IMR-90 (cell line): ENCODE results near the gene ATPAF2. TPM values are rescaled to one million over a fixed set of nuclear protein-coding genes. Genes with fewer than 3 reads are reported as not detected.

ENCODE experiments used
- ATAC-seq: fragments of 200-7000 bp; cut with Tn5 transposase; 2 replicates; pipeline ENCODE4 v1.9.1; 2020; ENCODE audit warnings: low read depth, mild to moderate bottlenecking, moderate library complexity
- BruUV-seq: library from RNA; stranded (reverse); fragments of 400-500 nt; replicated peaks from 2 replicates; lab custom pipeline; 2021; lab: Mats Ljungman, UMichigan
- CTCF ChIA-PET: fragments of 300-600 bp; formaldehyde crosslinking; extraction: SDS; loops from one replicate; lab custom pipeline; 2021; ENCODE audit warnings: antibody characterized with exemption; lab: Yijun Ruan, JAX
- POLR2A ChIA-PET: fragments of 300-600 bp; sonication (Branson Sonifier 250); formaldehyde crosslinking; loops from one replicate; lab custom pipeline; 2022; ENCODE audit warnings: antibody characterized with exemption; ENCODE audit not compliant: unreplicated experiment; lab: Charles Lee
- DNase-seq: peaks from one replicate; pipeline ENCODE4 v3.0.0; 2013
- H2AFZ ChIP-seq: replicated peaks from 2 replicates; pipeline ENCODE3; 2013; ENCODE audit warnings: low read length, mild to moderate bottlenecking; ENCODE audit not compliant: poor library complexity
- H2AK5ac ChIP-seq: 2 replicates; pipeline ENCODE4 v1.6.1; 2013; ENCODE audit warnings: low read depth, low read length, inconsistent platforms
- H2AK9ac ChIP-seq: replicated peaks from 2 replicates; pipeline ENCODE3; 2013; ENCODE audit warnings: mild to moderate bottlenecking, low read depth, low read length, moderate library complexity; ENCODE audit not compliant: poor library complexity
- H2BK120ac ChIP-seq: 2 replicates; pipeline ENCODE4 v1.6.1; 2013; ENCODE audit warnings: low read depth, low read length, inconsistent platforms
- H2BK15ac ChIP-seq: 3 replicates; pipeline ENCODE4 v1.6.1; 2013; ENCODE audit warnings: low read depth, low read length, inconsistent platforms
- H2BK20ac ChIP-seq: 2 replicates; pipeline ENCODE4 v1.6.1; 2013; ENCODE audit warnings: low read depth, mild to moderate bottlenecking, inconsistent platforms, low read length, moderate library complexity
- H2BK5ac ChIP-seq: 2 replicates; pipeline ENCODE4 v1.6.1; 2013; ENCODE audit warnings: mild to moderate bottlenecking, low read depth, low read length, inconsistent platforms; ENCODE audit not compliant: poor library complexity, severe bottlenecking
- H3K14ac ChIP-seq: replicated peaks from 2 replicates; pipeline ENCODE4 v1.6.1; 2013; ENCODE audit warnings: low read depth, low read length, inconsistent platforms
- H3K18ac ChIP-seq: 2 replicates; pipeline ENCODE4 v1.6.1; 2013; ENCODE audit warnings: low read depth, low read length, control low read depth
- H3K23ac ChIP-seq: 2 replicates; pipeline ENCODE4 v1.6.1; 2013; ENCODE audit warnings: low read depth, low read length, inconsistent platforms
- H3K27ac ChIP-seq: 2 replicates; pipeline ENCODE4 v1.5.1; 2013; ENCODE audit warnings: mild to moderate bottlenecking, control low read depth, low read length; ENCODE audit not compliant: insufficient read depth
- H3K27me3 ChIP-seq: 2 replicates; pipeline ENCODE4 v1.6.1; 2013; ENCODE audit warnings: low read length; ENCODE audit not compliant: control insufficient read depth, insufficient read depth
- H3K36me3 ChIP-seq: 2 replicates; pipeline ENCODE4 v1.6.1; 2013; ENCODE audit warnings: low read length, mixed read lengths; ENCODE audit not compliant: control insufficient read depth, insufficient read depth
- H3K4ac ChIP-seq: 2 replicates; pipeline ENCODE4 v1.6.1; 2013; ENCODE audit warnings: low read depth, low read length, inconsistent platforms
- H3K4me1 ChIP-seq: 2 replicates; pipeline ENCODE4 v1.6.1; 2013; ENCODE audit warnings: low read length, mixed read lengths; ENCODE audit not compliant: control insufficient read depth, insufficient read depth
- H3K4me2 ChIP-seq: 2 replicates; pipeline ENCODE4 v1.6.1; 2013; ENCODE audit warnings: low read depth, mild to moderate bottlenecking, control low read depth, low read length, moderate library complexity
- H3K4me3 ChIP-seq: 2 replicates; pipeline ENCODE4 v1.5.1; 2013; ENCODE audit warnings: low read depth, mild to moderate bottlenecking, control low read depth, low read length, moderate library complexity; ENCODE audit not compliant: insufficient read depth
- H3K56ac ChIP-seq: 2 replicates; pipeline ENCODE4 v1.6.1; 2013; ENCODE audit warnings: low read length, inconsistent platforms; ENCODE audit not compliant: insufficient read depth; ENCODE audit errors: extremely low read depth
- H3K79me1 ChIP-seq, 2 experiments: 2 replicates each; pipeline ENCODE4 v1.6.1; 2013; ENCODE audit warnings: low read length in 2 of 2, inconsistent platforms in 1 of 2, low read depth in 1 of 2
- H3K9ac ChIP-seq: 2 replicates; pipeline ENCODE4 v1.6.1; 2013; ENCODE audit warnings: low read depth, low read length, control low read depth
- H3K9me1 ChIP-seq: 2 replicates; pipeline ENCODE4 v1.6.1; 2013; ENCODE audit warnings: low read length, inconsistent platforms; ENCODE audit not compliant: insufficient read depth
- H3K9me3 ChIP-seq: 2 replicates; pipeline ENCODE4 v1.6.1; 2013; ENCODE audit warnings: low read length; ENCODE audit not compliant: control insufficient read depth, insufficient read depth
- H4K20me1 ChIP-seq: 2 replicates; pipeline ENCODE4 v1.6.1; 2013; ENCODE audit warnings: low read length, inconsistent platforms; ENCODE audit not compliant: insufficient read depth
- H4K5ac ChIP-seq: 2 replicates; pipeline ENCODE4 v1.6.1; 2013; ENCODE audit warnings: mild to moderate bottlenecking, low read depth, low read length, control low read depth
- H4K8ac ChIP-seq, 2 experiments: 2 replicates each; pipeline ENCODE4 v1.6.1; 2013; ENCODE audit warnings: low read depth in 2 of 2, low read length in 2 of 2, control low read depth in 1 of 2, inconsistent platforms in 1 of 2
- H4K91ac ChIP-seq: 2 replicates; pipeline ENCODE4 v1.6.1; 2013; ENCODE audit warnings: low read depth, low read length, inconsistent platforms; ENCODE audit not compliant: insufficient read depth
- CEBPB ChIP-seq: IDR thresholded peaks from 2 replicates; pipeline ENCODE4 v1.6.1; 2012; ENCODE audit warnings: low read depth, low read length, improper control_type of control experiment
- CHD1 ChIP-seq: IDR thresholded peaks from 2 replicates; pipeline ENCODE4 v1.6.1; 2012; ENCODE audit warnings: low read depth, low read length, improper control_type of control experiment
- ELK1 ChIP-seq: fragments of 150-350 bp; IDR thresholded peaks from 2 replicates; pipeline ENCODE4 v1.6.1; 2016; ENCODE audit warnings: low read depth, mild to moderate bottlenecking, low read length, moderate library complexity, borderline replicate concordance
- FOS ChIP-seq: fragments of 150-350 bp; IDR thresholded peaks from 2 replicates; pipeline ENCODE4 v1.6.1; 2016; ENCODE audit warnings: low read depth, low read length
- MAFK ChIP-seq: IDR thresholded peaks from 2 replicates; pipeline ENCODE4 v1.6.1; 2012; ENCODE audit warnings: low read depth, low read length, improper control_type of control experiment
- MAZ ChIP-seq: IDR thresholded peaks from 2 replicates; pipeline ENCODE4 v1.6.1; 2012; ENCODE audit warnings: low read depth, mild to moderate bottlenecking, low read length, improper control_type of control experiment, moderate library complexity, borderline replicate concordance
- MXI1 ChIP-seq: IDR thresholded peaks from 2 replicates; pipeline ENCODE4 v1.6.1; 2012; ENCODE audit warnings: low read depth, mild to moderate bottlenecking, low read length, moderate library complexity, borderline replicate concordance
- NFE2L2 ChIP-seq: fragments of 150-350 bp; IDR thresholded peaks from 2 replicates; pipeline ENCODE4 v1.6.1; 2016; ENCODE audit warnings: low read depth, mild to moderate bottlenecking, low read length
- POLR2A ChIP-seq: IDR thresholded peaks from 2 replicates; pipeline ENCODE4 v1.6.1; 2012; ENCODE audit warnings: mild to moderate bottlenecking, low read depth, low read length
- RAD21 ChIP-seq: IDR thresholded peaks from 2 replicates; pipeline ENCODE4 v1.6.1; 2012; ENCODE audit warnings: low read length, improper control_type of control experiment
- RFX5 ChIP-seq: IDR thresholded peaks from 2 replicates; pipeline ENCODE4 v1.8.0; 2012; ENCODE audit warnings: low read depth, mild to moderate bottlenecking, low read length, moderate library complexity
- USF2 ChIP-seq: fragments of 150-350 bp; IDR thresholded peaks from 2 replicates; pipeline ENCODE4 v1.6.1; 2017; ENCODE audit warnings: mild to moderate bottlenecking, antibody characterized with exemption, low read length, low read depth
- WGBS, 2 experiments: methylation state at CpG; one replicate each; pipeline versions ENCODE4 v1.1.5 to v1.1.7; 2013; ENCODE audit warnings: missing lambda C conversion rate in 2 of 2; ENCODE audit not compliant: insufficient read length in 1 of 2; ENCODE audit errors: extremely low coverage in 2 of 2; 5-methylcytosine and 5-hydroxymethylcytosine counted together
- dilution Hi-C: fragments of 300-500 bp; cut with HindIII; formaldehyde crosslinking; loops from one replicate; pipeline ENCODE4 v1.14.3; 2018; ENCODE audit warnings: low sequenced_read_pairs; ENCODE audit not compliant: unreplicated experiment
- in situ Hi-C: fragments of 300-500 bp; cut with MboI; formaldehyde crosslinking; loops from 3 replicates; pipeline ENCODE4 v1.14.3; 2019; ENCODE audit warnings: low sequenced_read_pairs, inconsistent platforms, mixed read lengths
- intact Hi-C: fragments of 100-400 bp; cut with micrococcal nuclease; formaldehyde crosslinking; loops from 2 replicates; pipeline ENCODE4 v1.10.0; 2022
- polyA plus RNA-seq, 3 experiments: library from polyadenylated mRNA; depleted of rRNA; stranded (reverse); fragments of >200 nt; gene quantifications; 2 replicates each; pipeline ENCODE4 v1.2.3, GENCODE V29; 2012; ENCODE audit warnings: low replicate concordance in 1 of 3
- total RNA-seq: library from RNA; depleted of rRNA; stranded (reverse); fragments of >200 nt; gene quantifications from 2 replicates; pipeline ENCODE4 v1.2.3, GENCODE V29; 2012

The ATPAF2 gene
- total and polyA plus RNA-seq, 2 of the 4 experiments (the other 2 are of a cell fraction): 19.5 to 27.6 TPM

GRCh38 chr17:18042983-18043382 lies 4.0 kb upstream of the ATPAF2 start:
- WGBS, 2 experiments: no CpG with 5 or more reads among the region's 8 CpGs
- no peak overlapping the region for H2BK15ac ChIP-seq
- peaks cover 7% of the 10 kb centered on the region for H3K9me1 ChIP-seq
- no peak overlapping the region for H3K4ac ChIP-seq
- no peak overlapping the region for H2BK120ac ChIP-seq
- POLR2A ChIA-PET: no interaction called here
- H3K9ac ChIP-seq: no peak overlapping the region
- no peak overlapping the region for H3K4me3 ChIP-seq
- no peak overlapping the region for H3K14ac ChIP-seq
- no TSS peak for BruUV-seq
- dilution Hi-C loops (no loop called here), in situ Hi-C loops (no loop called here), intact Hi-C loops (no loop called here)
- CTCF ChIA-PET: no interaction called here
- peaks cover 9% of the 10 kb centered on the region for H3K36me3 ChIP-seq
- H4K20me1 ChIP-seq: peaks cover 11% of the 10 kb centered on the region; the same call in 1 of the 2 replicates
- no peak overlapping the region for H4K91ac ChIP-seq
- H2AK9ac ChIP-seq: no peak overlapping the region
- H3K27ac ChIP-seq: no peak overlapping the region
- H3K27me3 ChIP-seq: no peaks in the 10 kb centered on the region
- H3K18ac ChIP-seq: no peak overlapping the region
- no peak overlapping the region for H3K56ac ChIP-seq
- no peak overlapping the region for H4K5ac ChIP-seq
- no peak overlapping the region for H4K8ac ChIP-seq
- H2BK5ac ChIP-seq: no peak overlapping the region
- H3K4me2 ChIP-seq: no peak overlapping the region
- no peak overlapping the region for H2AK5ac ChIP-seq
- H3K23ac ChIP-seq: no peak overlapping the region
- DNase-seq (no peak), ATAC-seq (no peak)
- peaks cover 40 to 46% of the 10 kb centered on the region in 2 experiments for H3K79me1 ChIP-seq
- H3K4me1 ChIP-seq: peaks cover 14% of the 10 kb centered on the region
- H2BK20ac ChIP-seq: no peak overlapping the region
- H2AFZ ChIP-seq: no peak overlapping the region
- TF ChIP-seq ELK1 (no peak), NFE2L2 (no peak), RAD21 (no peak), RFX5 (no peak), USF2 (no peak), MAFK (no peak), MXI1 (no peak), CHD1 (no peak), FOS (no peak), CEBPB (no peak), MAZ (no peak), POLR2A (no peak)
- no peaks in the 10 kb centered on the region for H3K9me3 ChIP-seq
